Nephron progenitor cell (in vitro differentiated cells): ENCODE measurements around the gene KIF1B.
"Not testable (repeated sequence)": the region's sequence is repeated elsewhere in the genome, so short reads cannot be mapped to it uniquely, and the experiment has no call there.

Experiments
- DNase-seq: peaks from one replicate; pipeline ENCODE4 v3.0.0; 2021
- H3K27ac Mint-ChIP-seq: 2 replicates; pipeline ENCODE4 v1.8.0; 2021; ENCODE audit warnings: mild to moderate bottlenecking, moderate library complexity, mixed read lengths
- H3K27me3 Mint-ChIP-seq: 2 replicates; pipeline ENCODE4 v1.8.0; 2021; ENCODE audit warnings: mild to moderate bottlenecking, low read depth, mixed read lengths; ENCODE audit not compliant: poor library complexity
- H3K36me3 Mint-ChIP-seq: 2 replicates; pipeline ENCODE4 v1.8.0; 2021; ENCODE audit warnings: low read depth, mixed read lengths
- H3K4me1 Mint-ChIP-seq: 2 replicates; pipeline ENCODE4 v1.8.0; 2021; ENCODE audit warnings: mixed read lengths
- H3K4me3 Mint-ChIP-seq: 2 replicates; pipeline ENCODE4 v1.8.0; 2021; ENCODE audit warnings: mild to moderate bottlenecking, moderate library complexity, mixed read lengths
- H3K9me3 Mint-ChIP-seq: 2 replicates; pipeline ENCODE4 v1.8.0; 2021; ENCODE audit warnings: mild to moderate bottlenecking, moderate library complexity, mixed read lengths
- TF ChIP-seq, protein P1 (sequence below): fragments of 200-600 bp; sonication (generic); IDR thresholded peaks from 2 replicates; pipeline ENCODE4 v1.5.0; 2021; ENCODE audit warnings: antibody characterized with exemption

Gene KIF1B

DNA sequence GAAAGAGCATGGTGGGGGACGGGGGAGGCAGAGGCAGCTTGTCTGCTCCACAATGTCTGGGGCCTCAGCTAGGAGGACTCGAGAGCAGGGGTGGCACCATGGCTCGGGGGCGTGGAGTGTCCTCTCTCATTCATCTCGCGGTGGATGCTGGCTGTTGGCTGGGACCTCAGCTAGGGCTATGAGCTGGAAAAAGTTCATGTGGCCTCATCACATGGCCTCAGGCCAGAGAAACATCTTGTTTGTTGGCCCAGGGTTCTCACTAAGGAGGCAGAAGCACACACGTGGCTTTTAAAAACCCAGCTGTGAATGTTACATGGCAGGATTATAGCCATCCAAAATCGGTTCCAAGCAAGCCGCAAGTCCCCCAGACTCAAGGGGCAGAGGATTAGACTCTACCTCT is 213.7 kb downstream of the KIF1B start:
- TF ChIP-seq, protein P1, sequence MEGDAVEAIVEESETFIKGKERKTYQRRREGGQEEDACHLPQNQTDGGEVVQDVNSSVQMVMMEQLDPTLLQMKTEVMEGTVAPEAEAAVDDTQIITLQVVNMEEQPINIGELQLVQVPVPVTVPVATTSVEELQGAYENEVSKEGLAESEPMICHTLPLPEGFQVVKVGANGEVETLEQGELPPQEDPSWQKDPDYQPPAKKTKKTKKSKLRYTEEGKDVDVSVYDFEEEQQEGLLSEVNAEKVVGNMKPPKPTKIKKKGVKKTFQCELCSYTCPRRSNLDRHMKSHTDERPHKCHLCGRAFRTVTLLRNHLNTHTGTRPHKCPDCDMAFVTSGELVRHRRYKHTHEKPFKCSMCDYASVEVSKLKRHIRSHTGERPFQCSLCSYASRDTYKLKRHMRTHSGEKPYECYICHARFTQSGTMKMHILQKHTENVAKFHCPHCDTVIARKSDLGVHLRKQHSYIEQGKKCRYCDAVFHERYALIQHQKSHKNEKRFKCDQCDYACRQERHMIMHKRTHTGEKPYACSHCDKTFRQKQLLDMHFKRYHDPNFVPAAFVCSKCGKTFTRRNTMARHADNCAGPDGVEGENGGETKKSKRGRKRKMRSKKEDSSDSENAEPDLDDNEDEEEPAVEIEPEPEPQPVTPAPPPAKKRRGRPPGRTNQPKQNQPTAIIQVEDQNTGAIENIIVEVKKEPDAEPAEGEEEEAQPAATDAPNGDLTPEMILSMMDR, result no peak
- no peak for DNase-seq
- H3K27me3 Mint-ChIP-seq, result no peaks in the 10 kb centered on the region
- H3K9me3 Mint-ChIP-seq, result no peaks in the 10 kb centered on the region
- peaks cover 36% of the 10 kb centered on the region for H3K36me3 Mint-ChIP-seq
- no peak overlapping the region for H3K4me3 Mint-ChIP-seq
- peak overlapping the region; percentile 94 for H3K27ac Mint-ChIP-seq
- H3K4me1 Mint-ChIP-seq, result peaks cover 41% of the 10 kb centered on the region

DNA sequence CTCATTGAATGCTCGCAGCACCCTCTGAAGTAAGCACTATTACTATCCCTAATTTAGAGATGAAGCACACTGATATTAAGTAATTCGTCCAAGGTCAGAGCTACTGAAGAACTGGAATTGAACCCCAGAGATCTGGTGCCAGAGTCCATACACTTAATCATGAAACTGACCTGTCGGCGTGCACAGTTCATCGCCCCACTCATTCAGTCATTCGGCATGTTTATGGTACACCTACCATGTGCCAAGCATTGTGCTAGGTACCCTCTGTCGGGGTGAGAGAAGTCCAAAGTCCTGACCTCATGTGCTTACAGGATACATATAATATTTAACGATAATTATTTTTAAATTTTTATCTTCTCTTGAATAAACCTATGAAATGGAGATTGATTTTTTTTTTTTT is 214.3 kb downstream of the KIF1B start:
- Mint-ChIP-seq H3K27ac (peak overlapping the region; percentile 96), H3K36me3 (peaks cover 30% of the 10 kb centered on the region), H3K4me1 (peaks cover 41% of the 10 kb centered on the region), H3K4me3 (no peak overlapping the region), H3K9me3 (no peaks in the 10 kb centered on the region), H3K27me3 (no peaks in the 10 kb centered on the region)
- TF ChIP-seq, protein P1, result no peak
- no peak for DNase-seq

DNA sequence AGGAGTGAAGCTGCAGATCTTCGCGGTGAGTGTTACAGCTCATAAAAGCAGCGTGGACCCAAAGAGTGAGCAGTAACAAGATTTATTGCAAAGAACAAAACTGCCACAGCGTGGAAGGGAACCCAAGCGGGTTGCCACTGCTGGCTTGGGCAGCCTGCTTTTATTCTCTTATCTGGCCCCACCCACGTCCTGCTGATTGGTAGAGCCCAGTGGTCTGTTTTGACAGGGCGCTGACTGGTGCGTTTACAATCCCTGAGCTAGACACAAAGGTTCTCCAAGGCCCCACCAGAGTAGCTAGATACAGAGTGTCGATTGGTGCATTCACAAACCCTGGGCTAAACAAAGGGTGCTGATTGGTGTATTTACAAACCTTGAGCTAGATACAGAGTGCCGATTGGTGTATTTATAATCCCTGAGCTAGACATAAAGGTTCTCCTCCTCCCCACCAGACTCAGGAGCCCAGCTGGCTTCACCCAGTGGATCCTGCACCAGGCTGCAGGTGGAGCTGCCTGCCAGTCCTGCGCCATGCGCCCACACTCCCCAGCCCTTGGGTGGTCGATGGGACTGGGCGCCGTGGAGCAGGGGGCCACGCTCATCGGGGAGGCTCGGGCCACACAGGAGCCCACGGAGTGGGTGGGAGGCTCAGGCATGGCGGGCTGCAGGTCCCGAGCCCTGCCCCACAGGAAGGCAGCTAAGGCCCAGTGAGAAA is 215.6 kb downstream of the KIF1B start:
- not testable (repeated sequence) for H3K27me3 Mint-ChIP-seq, DNase-seq, H3K9me3 Mint-ChIP-seq, H3K4me3 Mint-ChIP-seq
- peaks cover 18% of the 10 kb centered on the region for H3K36me3 Mint-ChIP-seq
- peak overlapping the region; percentile 96 for H3K27ac Mint-ChIP-seq
- peaks cover 50% of the 10 kb centered on the region for H3K4me1 Mint-ChIP-seq

DNA sequence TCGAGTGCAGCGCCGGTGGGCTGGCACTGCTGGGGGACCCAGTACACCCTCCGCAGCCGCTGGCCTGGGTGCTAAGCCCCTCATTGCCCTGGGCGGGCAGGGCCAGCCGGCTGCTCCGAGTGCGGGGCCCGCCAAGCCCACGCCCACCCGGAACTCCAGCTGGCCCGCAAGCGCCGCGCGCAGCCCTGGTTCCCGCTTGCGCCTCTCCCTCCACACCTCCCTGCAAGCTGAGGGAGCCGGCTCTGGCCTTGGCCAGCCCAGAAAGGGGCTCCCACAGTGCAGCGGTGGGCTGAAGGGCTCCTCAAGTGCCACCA is 216.1 kb downstream of the KIF1B start:
- H3K27me3 Mint-ChIP-seq, H3K27ac Mint-ChIP-seq, H3K9me3 Mint-ChIP-seq, H3K4me3 Mint-ChIP-seq, DNase-seq: not testable (repeated sequence)
- peaks cover 50% of the 10 kb centered on the region for H3K4me1 Mint-ChIP-seq
- H3K36me3 Mint-ChIP-seq, result peaks cover 13% of the 10 kb centered on the region

DNA sequence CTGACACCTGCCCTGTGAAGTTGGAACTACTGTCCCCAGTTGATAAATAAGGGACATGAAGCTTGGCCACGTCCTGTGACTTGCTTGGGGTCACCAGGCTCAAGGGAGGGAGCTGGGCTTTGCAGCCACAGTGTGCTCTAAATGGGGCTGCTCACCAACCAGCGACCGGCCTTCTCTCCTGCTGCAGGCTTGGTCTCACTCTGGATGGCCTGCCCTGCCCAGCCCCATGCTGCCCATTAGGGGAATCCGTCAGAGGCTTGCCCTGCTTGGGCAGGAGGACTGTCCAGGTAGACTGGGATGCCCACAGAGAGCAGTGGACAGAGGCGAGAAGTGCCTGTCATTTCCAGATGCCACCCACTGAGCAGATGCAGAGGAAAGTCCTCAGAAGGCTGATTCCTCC is 218.6 kb downstream of the KIF1B start:
- Mint-ChIP-seq H3K27ac (no peak overlapping the region), H3K9me3 (no peaks in the 10 kb centered on the region), H3K27me3 (no peaks in the 10 kb centered on the region), H3K36me3 (peaks cover 6% of the 10 kb centered on the region), H3K4me1 (peaks cover 51% of the 10 kb centered on the region), H3K4me3 (no peak overlapping the region)
- DNase-seq, result no peak
- TF ChIP-seq, protein P1, result no peak

DNA sequence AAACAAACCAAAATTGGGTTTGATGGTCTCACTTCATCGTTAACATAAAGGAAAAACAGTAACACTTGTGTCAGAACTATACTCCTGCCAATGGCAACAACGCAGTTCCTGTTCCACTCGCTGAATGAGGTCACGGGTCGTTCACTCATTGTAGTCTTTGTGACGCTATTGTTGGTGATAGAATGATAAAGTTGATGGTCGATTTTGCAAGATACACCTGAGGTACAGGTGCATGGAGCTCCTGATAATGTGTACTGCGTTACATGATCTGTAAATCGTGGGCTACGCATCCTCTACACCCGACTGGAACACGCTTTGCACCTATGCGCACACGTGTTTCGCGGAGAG is 219.5 kb downstream of the KIF1B start:
- DNase-seq, result no peak
- TF ChIP-seq, protein P1, result no peak
- Mint-ChIP-seq H3K27ac (peak overlapping the region; percentile 48), H3K4me3 (peak overlapping the region; percentile 89), H3K4me1 (peaks cover 55% of the 10 kb centered on the region), H3K27me3 (no peaks in the 10 kb centered on the region), H3K36me3 (peaks cover 6% of the 10 kb centered on the region), H3K9me3 (no peaks in the 10 kb centered on the region)
